GM23338 (cell line): Measurements from ENCODE around the gene PMM1. TPM values are rescaled to one million over a fixed set of nuclear protein-coding genes. Genes with fewer than 3 reads are reported as not detected.

ENCODE experiments used
- ATAC-seq: fragments of 200-7000 bp; cut with Tn5 transposase; 3 replicates; pipeline ENCODE4 v1.9.1; 2020
- DNase-seq: peaks from one replicate; pipeline ENCODE4 v3.0.0-alpha.2; 2015; ENCODE audit warnings: low spot score
- H2AFZ ChIP-seq: fragments of 200-600 bp; sonication (generic); 2 replicates; pipeline ENCODE4 v1.8.0; 2016; ENCODE audit warnings: antibody characterized with exemption, mild to moderate bottlenecking, moderate library complexity
- H3F3A ChIP-seq: fragments of 200-600 bp; sonication (generic); replicated peaks from 2 replicates; pipeline ENCODE4 v1.8.0; 2017; ENCODE audit warnings: antibody characterized with exemption, mixed run types, low read depth
- H3K27ac ChIP-seq: fragments of 200-600 bp; sonication (generic); 2 replicates; pipeline ENCODE4 v1.6.1; 2016; ENCODE audit warnings: low read depth
- H3K27me3 ChIP-seq: fragments of 200-600 bp; sonication (generic); 2 replicates; pipeline ENCODE4 v1.8.0; 2016; ENCODE audit warnings: mild to moderate bottlenecking, mixed run types, moderate library complexity; ENCODE audit not compliant: insufficient read depth
- H3K36me3 ChIP-seq: fragments of 200-600 bp; sonication (generic); 2 replicates; pipeline ENCODE4 v1.8.0; 2016; ENCODE audit warnings: mild to moderate bottlenecking; ENCODE audit not compliant: insufficient read depth
- H3K4me1 ChIP-seq: fragments of 200-600 bp; sonication (generic); 2 replicates; pipeline ENCODE4 v1.8.0; 2016; ENCODE audit warnings: mild to moderate bottlenecking, moderate library complexity; ENCODE audit not compliant: insufficient read depth
- H3K4me2 ChIP-seq: fragments of 200-600 bp; sonication (generic); 2 replicates; pipeline ENCODE4 v1.7.1; 2017; ENCODE audit warnings: mixed run types
- H3K4me3 ChIP-seq: fragments of 200-600 bp; sonication (generic); 2 replicates; pipeline ENCODE4 v1.6.1; 2016; ENCODE audit warnings: mixed run types
- H3K79me2 ChIP-seq: fragments of 200-600 bp; sonication (generic); replicated peaks from 2 replicates; pipeline ENCODE4 v1.8.0; 2017; ENCODE audit warnings: mild to moderate bottlenecking; ENCODE audit not compliant: insufficient read depth
- H3K9me2 ChIP-seq: fragments of 200-600 bp; sonication (generic); 2 replicates; pipeline ENCODE4 v1.8.0; 2017; ENCODE audit not compliant: insufficient read depth
- H4K20me1 ChIP-seq: fragments of 200-600 bp; sonication (generic); replicated peaks from 2 replicates; pipeline ENCODE4 v1.8.0; 2017; ENCODE audit warnings: mild to moderate bottlenecking; ENCODE audit not compliant: insufficient read depth
- H3K27ac Mint-ChIP-seq: 2 replicates; pipeline ENCODE4 v1.8.0; 2020; ENCODE audit warnings: inconsistent platforms, mild to moderate bottlenecking, moderate library complexity, mixed read lengths
- H3K27me3 Mint-ChIP-seq: 3 replicates; pipeline ENCODE4 v1.8.0; 2022; ENCODE audit warnings: low read depth, mild to moderate bottlenecking, moderate library complexity, mixed read lengths, inconsistent platforms; ENCODE audit not compliant: insufficient read depth, poor library complexity
- H3K36me3 Mint-ChIP-seq: 3 replicates; pipeline ENCODE4 v1.8.0; 2021; ENCODE audit warnings: low read depth, mild to moderate bottlenecking, inconsistent platforms, moderate library complexity, mixed read lengths
- H3K4me1 Mint-ChIP-seq: 3 replicates; pipeline ENCODE4 v1.8.0; 2020; ENCODE audit warnings: mild to moderate bottlenecking, inconsistent platforms, mixed read lengths
- H3K4me3 Mint-ChIP-seq: 3 replicates; pipeline ENCODE4 v1.8.0; 2021; ENCODE audit warnings: moderate library complexity, mild to moderate bottlenecking, inconsistent platforms, mixed read lengths
- H3K9me3 Mint-ChIP-seq: 3 replicates; pipeline ENCODE4 v1.8.0; 2020; ENCODE audit warnings: moderate library complexity, mild to moderate bottlenecking, inconsistent platforms, mixed read lengths
- ETS1 ChIP-seq: IDR thresholded peaks from 2 replicates; pipeline ENCODE4 v1.6.1; 2016; ENCODE audit warnings: antibody characterized with exemption
- EZH2phosphoT487 ChIP-seq: fragments of 200-600 bp; sonication (generic); IDR thresholded peaks from one replicate; pipeline ENCODE4 v1.8.1; 2018; ENCODE audit warnings: antibody characterized with exemption; ENCODE audit not compliant: unreplicated experiment
- JUNB ChIP-seq: IDR thresholded peaks from one replicate; pipeline ENCODE4 v1.6.1; 2016; ENCODE audit warnings: antibody characterized with exemption; ENCODE audit not compliant: unreplicated experiment
- NANOG ChIP-seq: IDR thresholded peaks from 2 replicates; pipeline ENCODE4 v1.6.1; 2016; ENCODE audit warnings: antibody characterized with exemption, borderline replicate concordance
- POLR2AphosphoS5 ChIP-seq: IDR thresholded peaks from 2 replicates; pipeline ENCODE4 v1.6.1; 2016; ENCODE audit warnings: antibody characterized with exemption, low read depth
- STAT1 ChIP-seq: IDR thresholded peaks from one replicate; pipeline ENCODE4 v1.6.1; 2016; ENCODE audit warnings: antibody characterized with exemption; ENCODE audit not compliant: unreplicated experiment
- ZNF114 ChIP-seq: fragments of 250-450 bp; sonication (Bioruptor Pico); IDR thresholded peaks from 2 replicates; pipeline ENCODE4 v1.5.0; 2020; ENCODE audit warnings: mild to moderate bottlenecking, moderate library complexity
- ZNF331 ChIP-seq: fragments of 250-450 bp; sonication (Bioruptor Pico); IDR thresholded peaks from 2 replicates; pipeline ENCODE4 v1.5.0; 2020; ENCODE audit warnings: low read depth, mild to moderate bottlenecking, moderate library complexity
- ZNF462 ChIP-seq: fragments of 250-450 bp; sonication (Bioruptor Pico); IDR thresholded peaks from 2 replicates; pipeline ENCODE4 v1.5.0; 2020; ENCODE audit warnings: mild to moderate bottlenecking, moderate library complexity
- polyA plus RNA-seq: library from polyadenylated mRNA; unstranded; fragments of >200 nt; fragmentation: Nextera tagmentation; extraction: Ambion mirVana; gene quantifications from 2 replicates; pipeline ENCODE4 v1.2.1, GENCODE V29; 2016
- total RNA-seq: library from RNA; depleted of rRNA; stranded (reverse); fragments of >200 nt; shearing (Covaris generic); gene quantifications from 2 replicates; pipeline ENCODE4 v1.2.3, GENCODE V29; 2014
- TF ChIP-seq, protein P1 (sequence below), 2 experiments: fragments of 200-600 bp in 1 of 2; sonication (generic) in 1 of 2; conservative IDR thresholded peaks; 2 replicates each; pipeline versions ENCODE4 v1.5.1 to v1.6.1; 2016 to 2017; ENCODE audit warnings: antibody characterized with exemption in 2 of 2, low read depth in 2 of 2, mild to moderate bottlenecking in 2 of 2, moderate library complexity in 1 of 2

Gene PMM1
- total and polyA plus RNA-seq, 2 experiments from 2014 or later: 8.7 to 9.9 TPM

DNA sequence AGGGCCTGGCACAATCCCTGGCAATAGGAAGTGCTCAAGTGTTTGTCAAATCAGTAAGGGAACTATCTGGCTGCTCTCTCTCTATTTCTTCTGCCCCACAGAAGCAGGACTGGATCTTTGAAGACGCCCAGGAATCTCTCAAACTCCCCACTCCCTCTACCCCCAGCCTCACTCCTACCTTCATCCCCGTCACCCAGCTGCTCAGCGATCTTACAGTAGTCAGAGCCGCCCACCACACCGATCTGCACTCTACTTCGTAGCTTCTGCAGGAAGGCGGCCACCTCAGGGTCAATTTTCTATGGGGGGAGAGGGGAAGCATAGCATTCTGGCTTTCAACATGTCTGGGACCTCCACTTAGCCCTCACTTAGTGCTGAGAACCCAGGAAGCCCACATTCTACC is 3.7 kb downstream of the PMM1 start:
- Histone ChIP-seq H3K36me3 (no peaks in the 10 kb centered on the region), H3K4me3 (no peak overlapping the region), H2AFZ (no peak overlapping the region), H3K79me2 (no peaks in the 10 kb centered on the region), H3K4me1 (peaks cover 6% of the 10 kb centered on the region), H3K9me2 (no peaks in the 10 kb centered on the region), H3F3A (0 out of 2 replicates have a peak, but pooled peaks cover 4% of the 10 kb centered on the region), H3K27me3 (no peaks in the 10 kb centered on the region), H4K20me1 (no peaks in the 10 kb centered on the region), H3K4me2 (no peak overlapping the region), H3K27ac (no peak overlapping the region)
- Mint-ChIP-seq H3K4me3 (no peak overlapping the region), H3K27ac (no peak overlapping the region), H3K9me3 (no peaks in the 10 kb centered on the region), H3K4me1 (peaks cover 6% of the 10 kb centered on the region; the same call in 2 of the 3 replicates), H3K27me3 (peaks cover 7% of the 10 kb centered on the region), H3K36me3 (peaks cover 3% of the 10 kb centered on the region; the same call in 1 of the 3 replicates)
- TF ChIP-seq ETS1 (no peak), ZNF331 (CRISPR knock-in tag) (no peak), EZH2phosphoT487 (no peak), POLR2AphosphoS5 (no peak), STAT1 (no peak), JUNB (no peak), ZNF114 (CRISPR knock-in tag) (no peak), NANOG (no peak)
- TF ChIP-seq, protein P1, sequence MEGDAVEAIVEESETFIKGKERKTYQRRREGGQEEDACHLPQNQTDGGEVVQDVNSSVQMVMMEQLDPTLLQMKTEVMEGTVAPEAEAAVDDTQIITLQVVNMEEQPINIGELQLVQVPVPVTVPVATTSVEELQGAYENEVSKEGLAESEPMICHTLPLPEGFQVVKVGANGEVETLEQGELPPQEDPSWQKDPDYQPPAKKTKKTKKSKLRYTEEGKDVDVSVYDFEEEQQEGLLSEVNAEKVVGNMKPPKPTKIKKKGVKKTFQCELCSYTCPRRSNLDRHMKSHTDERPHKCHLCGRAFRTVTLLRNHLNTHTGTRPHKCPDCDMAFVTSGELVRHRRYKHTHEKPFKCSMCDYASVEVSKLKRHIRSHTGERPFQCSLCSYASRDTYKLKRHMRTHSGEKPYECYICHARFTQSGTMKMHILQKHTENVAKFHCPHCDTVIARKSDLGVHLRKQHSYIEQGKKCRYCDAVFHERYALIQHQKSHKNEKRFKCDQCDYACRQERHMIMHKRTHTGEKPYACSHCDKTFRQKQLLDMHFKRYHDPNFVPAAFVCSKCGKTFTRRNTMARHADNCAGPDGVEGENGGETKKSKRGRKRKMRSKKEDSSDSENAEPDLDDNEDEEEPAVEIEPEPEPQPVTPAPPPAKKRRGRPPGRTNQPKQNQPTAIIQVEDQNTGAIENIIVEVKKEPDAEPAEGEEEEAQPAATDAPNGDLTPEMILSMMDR (conservative IDR thresholded peaks at IDR 0.05; ENCODE audit: low read depth in 2 of 2): no peak
- DNase-seq (no peak), ATAC-seq (no peak)

DNA sequence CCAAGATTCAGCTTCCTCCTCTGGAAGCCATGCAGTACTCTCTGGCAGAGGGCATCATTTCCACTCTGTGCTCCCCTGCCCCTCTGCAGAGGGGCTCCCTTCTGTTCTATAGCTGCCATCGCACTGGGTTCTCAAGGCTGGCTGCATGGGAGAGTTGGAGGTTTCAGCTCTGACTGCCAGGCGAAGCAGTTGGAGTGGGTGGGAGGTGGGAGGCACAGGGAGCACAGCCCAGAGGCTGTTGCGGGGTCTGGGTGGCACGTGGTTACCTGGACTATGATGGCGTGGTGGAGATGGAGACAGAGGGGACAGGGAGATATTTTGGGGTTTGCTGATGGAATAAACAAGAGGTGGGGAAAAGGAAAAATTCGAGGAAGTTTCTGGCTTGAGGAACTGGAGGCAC is 4.8 kb downstream of the PMM1 start:
- Mint-ChIP-seq H3K27me3 (peaks cover 12% of the 10 kb centered on the region), H3K27ac (no peak overlapping the region), H3K9me3 (no peaks in the 10 kb centered on the region), H3K4me1 (peaks cover 6% of the 10 kb centered on the region; the same call in 2 of the 3 replicates), H3K4me3 (no peak overlapping the region), H3K36me3 (peaks cover 3% of the 10 kb centered on the region; the same call in 1 of the 3 replicates)
- Histone ChIP-seq H3K4me1 (peaks cover 6% of the 10 kb centered on the region), H3K27ac (no peak overlapping the region), H3K4me3 (no peak overlapping the region), H4K20me1 (no peaks in the 10 kb centered on the region), H3K9me2 (no peaks in the 10 kb centered on the region), H3K79me2 (no peaks in the 10 kb centered on the region), H3K4me2 (no peak overlapping the region), H2AFZ (no peak overlapping the region), H3K27me3 (no peaks in the 10 kb centered on the region), H3F3A (0 out of 2 replicates have a peak, but pooled peaks cover 4% of the 10 kb centered on the region), H3K36me3 (no peaks in the 10 kb centered on the region)
- TF ChIP-seq EZH2phosphoT487 (no peak), ETS1 (no peak), ZNF462 (CRISPR knock-in tag) (no peak)
- no peak for DNase-seq
- ATAC-seq: no peak
